Neural crest cell (in vitro differentiated cells): ENCODE data around the gene STXBP4. TPM values are rescaled to one million over a fixed set of nuclear protein-coding genes. Genes with fewer than 3 reads are reported as not detected.

ENCODE experiments used
- total RNA-seq: library from RNA; stranded (reverse); gene quantifications from 2 replicates; pipeline ENCODE4 v1.2.1, GENCODE V29; 2021

The STXBP4 gene
- total RNA-seq, 1 donor from 2014 or later = 32.7 TPM

Other genes with a start within 250 kb of the STXBP4 start
- 27.7 and 27.8 TPM in 2 replicates for gene TOM1L1, start 67.9 kb upstream of the STXBP4 start, total RNA-seq
- gene COX11, start 111 bp upstream of the STXBP4 start, total RNA-seq = 69.9 and 73.0 TPM in 2 replicates